GM19372 (cell line): ENCODE measurements around the gene EYA2.

Experiments
- ATAC-seq: cut with Tn5 transposase; IDR thresholded peaks from one replicate; pipeline ENCODE4 v1.9.1; 2021; ENCODE audit warnings: mild to moderate bottlenecking, low read depth, moderate library complexity; ENCODE audit not compliant: unreplicated experiment

The EYA2 gene

DNA sequence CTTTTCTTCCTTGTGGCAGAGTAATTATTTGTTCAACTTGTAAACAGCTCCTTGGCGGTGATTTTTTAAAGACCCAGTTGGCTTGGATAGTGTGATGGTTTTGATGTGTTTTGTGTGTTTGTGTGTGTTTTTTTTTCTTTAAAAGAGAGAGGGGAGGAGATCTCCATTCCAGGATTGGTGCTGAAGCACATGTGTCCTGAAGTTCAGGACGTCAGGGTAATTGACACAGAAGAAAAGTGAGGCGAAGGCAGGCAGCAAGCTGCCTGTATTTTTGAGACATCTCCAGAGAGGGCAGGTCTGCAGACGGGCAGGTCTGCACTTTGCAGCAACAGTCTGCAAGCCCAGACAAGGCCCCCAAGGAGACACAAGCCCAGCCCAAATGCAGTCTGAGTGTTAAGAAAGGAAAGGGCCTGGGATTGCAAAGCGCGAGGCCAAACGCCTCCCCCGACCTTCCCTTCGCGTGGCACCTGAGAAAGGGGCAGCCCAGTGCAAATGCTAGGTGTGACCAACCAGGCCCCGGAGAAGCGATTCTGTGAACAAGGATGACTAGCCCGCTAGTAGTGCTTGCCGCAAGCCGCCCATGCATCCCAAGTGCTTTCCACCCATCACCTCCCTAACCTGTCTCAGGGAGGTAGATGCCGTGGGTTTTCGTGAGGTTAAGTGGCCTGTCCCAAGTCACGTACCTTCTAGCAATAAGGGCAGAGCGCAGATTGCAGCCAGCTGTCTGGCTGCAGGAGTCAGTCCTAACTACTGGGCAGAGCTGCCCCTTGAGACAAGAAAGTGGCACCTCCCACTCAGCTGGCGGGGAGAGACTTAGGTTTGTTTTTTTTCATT lies 231.3 kb downstream of the EYA2 start:
- ATAC-seq = no peak

DNA sequence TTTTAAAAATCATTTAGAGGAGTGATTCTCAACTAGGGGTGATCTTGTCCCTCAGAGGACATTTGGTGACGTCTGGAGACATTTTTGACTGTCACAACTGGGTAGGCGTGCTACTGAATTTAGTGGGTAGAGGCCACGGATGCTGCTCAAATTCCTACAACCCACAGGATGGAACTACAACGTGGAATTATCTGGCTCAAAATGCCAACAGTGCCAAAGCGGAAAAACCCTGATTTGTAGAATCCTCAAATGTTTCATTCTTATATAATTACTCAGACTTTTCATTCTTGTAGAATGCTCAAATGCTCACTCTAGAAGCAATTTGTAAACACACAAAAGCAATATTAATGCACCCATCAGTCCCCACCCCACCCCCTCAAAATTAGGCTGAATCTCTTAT lies 232.1 kb downstream of the EYA2 start:
- no peak for ATAC-seq

- no peak for ATAC-seq
These were observed 232.9 kb downstream of the EYA2 start for GRCh38 chr20:47127546-47127945.

DNA sequence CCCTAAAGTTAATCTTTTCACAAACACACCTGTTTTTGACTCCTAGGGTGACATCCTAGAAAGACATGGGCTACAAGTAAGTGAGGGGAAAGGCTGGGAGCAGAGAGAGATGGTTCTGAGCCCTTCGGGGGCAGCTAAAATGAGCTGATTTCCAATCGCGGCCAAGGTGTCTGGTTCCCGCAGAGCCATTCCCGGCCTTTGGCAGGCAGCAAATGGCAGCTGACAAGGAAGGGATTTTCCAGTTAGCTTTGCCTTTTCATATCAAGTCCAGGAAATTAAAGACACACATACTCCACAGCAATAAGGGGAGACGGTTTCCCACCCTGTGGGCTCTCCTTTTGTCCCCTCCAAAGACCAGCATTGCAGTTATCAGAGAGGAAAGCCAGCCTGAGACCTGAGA lies 233.4 kb downstream of the EYA2 start:
- no peak for ATAC-seq

GRCh38 chr20:47129306-47129705 lies 234.7 kb downstream of the EYA2 start:
- ATAC-seq = no peak

- ATAC-seq = no peak
These were observed 239.3 kb downstream of the EYA2 start for GRCh38 chr20:47133809-47134456.

- ATAC-seq = no peak
These were observed 242.1 kb downstream of the EYA2 start for GRCh38 chr20:47136782-47137181.

- no peak for ATAC-seq
These were observed 242.7 kb downstream of the EYA2 start for GRCh38 chr20:47137231-47137870.

DNA sequence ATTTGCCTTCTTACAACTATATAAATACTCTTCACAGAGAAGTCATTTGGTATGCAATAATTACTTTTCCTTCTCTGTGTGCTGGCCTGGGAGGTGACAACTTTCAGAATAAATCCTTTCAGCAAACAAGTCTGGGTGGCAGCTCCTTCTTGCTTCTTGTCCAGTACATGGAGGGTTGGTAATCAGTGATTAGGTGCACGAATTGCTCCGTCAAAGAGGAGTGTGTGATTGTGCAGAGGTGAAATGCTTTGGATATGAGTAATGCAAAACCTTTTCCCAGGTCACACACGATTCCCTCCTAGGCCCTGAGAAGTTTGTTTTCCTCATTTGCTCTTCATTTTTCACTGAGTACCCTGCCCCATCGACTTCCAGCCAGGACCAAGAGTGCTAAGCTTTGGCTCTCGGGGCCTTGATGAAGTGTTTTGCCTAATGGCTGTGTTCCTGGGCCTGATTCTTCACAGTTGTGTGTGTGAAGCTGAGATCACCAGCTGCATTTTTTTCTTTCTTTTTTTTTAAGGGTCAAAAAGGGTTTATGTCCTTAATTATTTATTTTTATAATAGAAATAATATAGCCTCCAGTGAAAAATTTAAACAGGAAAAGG lies 245.4 kb downstream of the EYA2 start:
- ATAC-seq = no peak

GRCh38 chr20:47141350-47141921 lies 246.8 kb downstream of the EYA2 start:
- no peak for ATAC-seq

- no peak for ATAC-seq
These were observed 247.5 kb downstream of the EYA2 start for GRCh38 chr20:47141941-47142773.

DNA sequence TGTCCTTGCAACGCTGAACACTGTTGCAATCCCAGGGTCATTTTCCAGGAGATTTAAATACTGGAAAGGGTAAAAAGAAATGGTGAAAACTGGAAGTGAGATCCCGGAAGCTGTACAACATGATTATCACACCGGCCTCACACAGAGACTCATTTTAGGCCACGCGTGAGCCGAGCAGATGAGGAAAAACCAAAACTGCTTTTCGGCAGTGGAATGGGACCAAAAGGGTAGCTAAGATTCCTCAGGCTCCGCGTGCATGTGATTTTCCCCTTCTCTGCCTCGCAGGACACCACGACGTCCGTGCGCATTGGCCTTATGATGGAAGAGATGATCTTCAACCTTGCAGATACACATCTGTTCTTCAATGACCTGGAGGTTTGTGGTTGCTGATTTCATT lies 248.1 kb downstream of the EYA2 start:
- no peak for ATAC-seq

GRCh38 chr20:47143657-47144056 lies 249.0 kb downstream of the EYA2 start:
- no peak for ATAC-seq

GRCh38 chr20:47144463-47144862 lies 249.8 kb downstream of the EYA2 start:
- ATAC-seq = no peak

GRCh38 chr20:47146686-47147085 lies 252.0 kb downstream of the EYA2 start:
- no peak for ATAC-seq

- no peak for ATAC-seq
These were observed 253.4 kb downstream of the EYA2 start for GRCh38 chr20:47148059-47148458.

DNA sequence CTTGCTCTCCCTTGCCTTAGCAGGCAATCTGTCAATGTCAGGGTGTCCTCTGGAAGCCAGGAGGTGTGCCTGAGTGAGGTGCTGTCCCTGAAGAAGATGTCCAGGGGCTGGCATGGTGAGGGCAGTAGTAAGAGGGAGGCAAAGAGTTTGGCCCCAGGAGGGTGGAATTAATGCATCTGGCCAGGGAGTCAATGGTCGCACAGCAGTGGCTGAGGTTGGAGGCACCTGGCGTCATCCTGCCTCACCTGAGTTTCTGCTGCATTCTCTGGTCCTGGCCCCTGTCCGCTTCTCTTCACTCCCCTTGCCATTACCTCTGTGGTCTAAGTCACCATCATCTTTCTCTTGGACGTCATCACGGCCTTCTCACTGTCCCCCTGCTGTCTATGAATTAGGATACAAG lies 255.3 kb downstream of the EYA2 start:
- ATAC-seq = no peak

- no peak for ATAC-seq
These were observed 255.9 kb downstream of the EYA2 start for GRCh38 chr20:47150403-47151152.

GRCh38 chr20:47152068-47152467 lies 257.4 kb downstream of the EYA2 start:
- ATAC-seq = no peak
